GM12878 (cell line): ENCODE results near the gene MRPL18. TPM values are rescaled to one million over a fixed set of nuclear protein-coding genes. Genes with fewer than 3 reads are reported as not detected.

Experiments
- JUND ChIP-seq: IDR thresholded peaks from 2 replicates; pipeline ENCODE4 v1.6.1; 2012; ENCODE audit warnings: low read depth, mild to moderate bottlenecking, low read length, improper control_type of control experiment, moderate library complexity
- MEF2A ChIP-seq: IDR thresholded peaks from 2 replicates; pipeline ENCODE4 v1.6.1; 2011; ENCODE audit warnings: low read depth, mild to moderate bottlenecking, low read length, moderate library complexity; ENCODE audit not compliant: insufficient read depth
- NBN ChIP-seq: fragments of 450-650 bp; IDR thresholded peaks from 2 replicates; pipeline ENCODE4 v1.6.1; 2016
- TCF12 ChIP-seq: IDR thresholded peaks from 2 replicates; pipeline ENCODE4 v1.6.1; 2011; ENCODE audit warnings: low read depth, mild to moderate bottlenecking, low read length
- polyA plus RNA-seq, 11 experiments: library from polyadenylated mRNA; depleted of rRNA in 4 of 11; unstranded in 6 of 11; stranded (reverse) in 5 of 11; fragments of >200 nt; fragmentation: Nextera tagmentation in 4 of 11; fragmentation: Illumina TruSeq in 1 of 11; extraction: Ambion mirVana in 4 of 11; extraction: Trizol in 1 of 11; gene quantifications; 1 replicate in 1 of 11; 2 replicates in 10 of 11; pipeline versions ENCODE4 v1.2.1 to v1.2.3, GENCODE V29; 2011 to 2016; ENCODE audit warnings: inconsistent platforms in 2 of 11, missing spikeins in 2 of 11, low read depth in 1 of 11
- small RNA-seq: library from RNA; depleted of rRNA; stranded (forward); fragments of <200 nt; gene quantifications from one replicate; pipeline ENCODE3, GENCODE V24; 2014
- total RNA-seq, 4 experiments: library from RNA; depleted of rRNA in 3 of 4; stranded (reverse); fragments of >200 nt in 3 of 4; fragmentation: Illumina TruSeq in 1 of 4; extraction: Trizol in 1 of 4; gene quantifications; 2 replicates each; pipeline versions ENCODE4 v1.2.1 to v1.2.3, GENCODE V29; 2013 to 2021
- TF ChIP-seq, protein P1 (sequence below): fragments of 450-650 bp; IDR thresholded peaks from 2 replicates; pipeline ENCODE4 v1.6.1; 2016; ENCODE audit warnings: mild to moderate bottlenecking
- TF ChIP-seq, protein P2 (sequence below): IDR thresholded peaks from 2 replicates; pipeline ENCODE4 v1.6.1; 2011; ENCODE audit warnings: borderline replicate concordance, low read depth, mild to moderate bottlenecking, moderate library complexity, low read length; ENCODE audit not compliant: insufficient read depth, poor library complexity, severe bottlenecking
- TF ChIP-seq, protein P3 (sequence below): IDR thresholded peaks from 2 replicates; pipeline ENCODE4 v1.6.1; 2012; ENCODE audit warnings: low read depth, low read length, improper control_type of control experiment

Gene MRPL18
- total and polyA plus RNA-seq, 10 of the 15 experiments (the other 5 are each of a cell fraction or from before 2014, with no cell fraction given), result 68.5 to 203 (median 116) TPM

DNA sequence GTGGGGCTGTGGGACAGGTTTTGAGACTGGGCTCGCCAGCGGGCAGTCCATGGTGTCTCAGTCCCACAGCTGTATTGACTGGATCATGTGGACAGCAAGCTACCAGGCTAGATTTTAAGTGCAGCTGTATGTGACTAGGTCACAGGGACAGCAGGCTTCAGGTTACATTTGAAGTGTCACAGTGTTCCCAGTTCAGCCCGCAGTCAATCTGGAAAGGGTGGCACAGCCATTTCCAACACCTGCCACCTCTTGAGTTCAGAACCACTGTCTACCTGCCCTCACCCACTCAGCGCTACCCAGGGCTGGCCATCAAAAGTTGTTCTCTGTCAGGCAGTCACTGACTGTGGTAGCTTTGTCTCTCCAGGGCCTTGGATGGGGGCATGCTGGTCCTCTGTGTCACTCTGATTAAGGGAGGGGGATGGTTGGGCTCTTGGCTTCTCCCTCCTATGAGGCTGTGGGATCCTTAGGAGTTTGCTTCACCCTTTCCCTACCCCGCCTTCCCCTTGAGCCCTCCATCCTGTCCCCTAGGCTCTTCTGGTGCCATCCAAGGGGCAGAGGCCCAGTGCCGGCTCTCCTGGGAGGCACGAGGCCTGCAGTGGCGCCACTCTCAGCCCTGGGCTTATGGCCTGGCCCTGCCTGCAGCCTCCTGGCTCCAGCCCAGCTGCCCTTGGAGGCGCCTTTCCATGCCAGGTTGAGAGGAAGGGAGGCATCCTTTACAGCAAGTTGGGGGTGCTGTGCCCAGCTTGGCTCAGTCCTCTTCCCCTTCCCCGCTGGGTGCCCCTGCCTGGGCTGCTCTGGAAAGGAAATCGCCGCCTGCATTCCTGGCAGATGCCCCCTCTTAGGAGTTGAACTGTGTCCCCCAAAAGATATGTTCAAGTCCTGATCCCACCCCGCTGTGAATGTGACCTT, 54.7 kb downstream of the MRPL18 start (continued):
- TF ChIP-seq, protein P1, sequence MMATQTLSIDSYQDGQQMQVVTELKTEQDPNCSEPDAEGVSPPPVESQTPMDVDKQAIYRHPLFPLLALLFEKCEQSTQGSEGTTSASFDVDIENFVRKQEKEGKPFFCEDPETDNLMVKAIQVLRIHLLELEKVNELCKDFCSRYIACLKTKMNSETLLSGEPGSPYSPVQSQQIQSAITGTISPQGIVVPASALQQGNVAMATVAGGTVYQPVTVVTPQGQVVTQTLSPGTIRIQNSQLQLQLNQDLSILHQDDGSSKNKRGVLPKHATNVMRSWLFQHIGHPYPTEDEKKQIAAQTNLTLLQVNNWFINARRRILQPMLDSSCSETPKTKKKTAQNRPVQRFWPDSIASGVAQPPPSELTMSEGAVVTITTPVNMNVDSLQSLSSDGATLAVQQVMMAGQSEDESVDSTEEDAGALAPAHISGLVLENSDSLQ, result no peak
- TF ChIP-seq, protein P2, sequence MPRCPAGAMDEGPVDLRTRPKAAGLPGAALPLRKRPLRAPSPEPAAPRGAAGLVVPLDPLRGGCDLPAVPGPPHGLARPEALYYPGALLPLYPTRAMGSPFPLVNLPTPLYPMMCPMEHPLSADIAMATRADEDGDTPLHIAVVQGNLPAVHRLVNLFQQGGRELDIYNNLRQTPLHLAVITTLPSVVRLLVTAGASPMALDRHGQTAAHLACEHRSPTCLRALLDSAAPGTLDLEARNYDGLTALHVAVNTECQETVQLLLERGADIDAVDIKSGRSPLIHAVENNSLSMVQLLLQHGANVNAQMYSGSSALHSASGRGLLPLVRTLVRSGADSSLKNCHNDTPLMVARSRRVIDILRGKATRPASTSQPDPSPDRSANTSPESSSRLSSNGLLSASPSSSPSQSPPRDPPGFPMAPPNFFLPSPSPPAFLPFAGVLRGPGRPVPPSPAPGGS, result no peak
- TF ChIP-seq NBN, result no peak
- TF ChIP-seq, protein P3, sequence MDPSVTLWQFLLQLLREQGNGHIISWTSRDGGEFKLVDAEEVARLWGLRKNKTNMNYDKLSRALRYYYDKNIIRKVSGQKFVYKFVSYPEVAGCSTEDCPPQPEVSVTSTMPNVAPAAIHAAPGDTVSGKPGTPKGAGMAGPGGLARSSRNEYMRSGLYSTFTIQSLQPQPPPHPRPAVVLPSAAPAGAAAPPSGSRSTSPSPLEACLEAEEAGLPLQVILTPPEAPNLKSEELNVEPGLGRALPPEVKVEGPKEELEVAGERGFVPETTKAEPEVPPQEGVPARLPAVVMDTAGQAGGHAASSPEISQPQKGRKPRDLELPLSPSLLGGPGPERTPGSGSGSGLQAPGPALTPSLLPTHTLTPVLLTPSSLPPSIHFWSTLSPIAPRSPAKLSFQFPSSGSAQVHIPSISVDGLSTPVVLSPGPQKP, result no peak
- TF ChIP-seq TCF12, result no peak
- TF ChIP-seq MEF2A, result no peak
- no peak for TF ChIP-seq JUND

Small RNA genes lying within 50 kb of the gene (small RNA-seq; reads per million reads assigned to genes)
- 15.3 reads per million, percentile 97 among the genes with 10 or more reads in this experiment for gene SNORA20
- gene SNORA29, result not detected

Other genes with a start within 250 kb of the MRPL18 start
- gene SOD2, start 97.2 kb upstream of the MRPL18 start, total RNA-seq (2014; rRNA removed), result 39.8 and 40.5 TPM in 2 replicates
- 34.4 and 37.8 TPM in 2 replicates for gene SOD2, start 97.2 kb upstream of the MRPL18 start, total RNA-seq (2014; rRNA removed; fragmentation: Illumina TruSeq; extraction: Trizol)
- 46.4 and 50.5 TPM in 2 replicates for gene SOD2, start 97.2 kb upstream of the MRPL18 start, total RNA-seq (2021)
- gene SOD2, start 97.2 kb upstream of the MRPL18 start, polyA plus RNA-seq (2011; rRNA removed), result 42.3 and 43.8 TPM in 2 replicates
- gene SOD2, start 97.2 kb upstream of the MRPL18 start, polyA plus RNA-seq (2014; fragmentation: Illumina TruSeq; extraction: Trizol), result 33.3 and 44.2 TPM in 2 replicates
- gene SOD2, start 97.2 kb upstream of the MRPL18 start, polyA plus RNA-seq (2014; fragmentation: Nextera tagmentation; extraction: Ambion mirVana), result 10 to 100 TPM; 12.1 to 20.9 TPM
- 36.2 and 37.7 TPM in 2 replicates for gene SOD2, start 97.2 kb upstream of the MRPL18 start, polyA plus RNA-seq (2014; rRNA removed)
- 10 to 100 TPM; 48.6 to 55.8 TPM for gene SOD2, start 97.2 kb upstream of the MRPL18 start, polyA plus RNA-seq (2016; fragmentation: Nextera tagmentation; extraction: Ambion mirVana)
- 65.1 and 74.3 TPM in 2 replicates for gene WTAP, start 63.0 kb upstream of the MRPL18 start, total RNA-seq (2014; rRNA removed)
- gene WTAP, start 63.0 kb upstream of the MRPL18 start, total RNA-seq (2014; rRNA removed; fragmentation: Illumina TruSeq; extraction: Trizol), result 80.8 and 83.8 TPM in 2 replicates
- gene WTAP, start 63.0 kb upstream of the MRPL18 start, total RNA-seq (2021), result 73.0 and 79.0 TPM in 2 replicates
- 38.7 and 52.9 TPM in 2 replicates for gene WTAP, start 63.0 kb upstream of the MRPL18 start, polyA plus RNA-seq (2011; rRNA removed)
- 90.2 and 105 TPM in 2 replicates for gene WTAP, start 63.0 kb upstream of the MRPL18 start, polyA plus RNA-seq (2014; fragmentation: Illumina TruSeq; extraction: Trizol)
- 100 to 1,000 TPM; 102 to 132 TPM for gene WTAP, start 63.0 kb upstream of the MRPL18 start, polyA plus RNA-seq (2014; fragmentation: Nextera tagmentation; extraction: Ambion mirVana)
- gene WTAP, start 63.0 kb upstream of the MRPL18 start, polyA plus RNA-seq (2014; rRNA removed), result 46.7 and 52.0 TPM in 2 replicates
- 10 to 100 TPM; 82.3 to 95.7 TPM for gene WTAP, start 63.0 kb upstream of the MRPL18 start, polyA plus RNA-seq (2016; fragmentation: Nextera tagmentation; extraction: Ambion mirVana)
- 87.9 and 93.3 TPM in 2 replicates for gene ACAT2, start 28.4 kb upstream of the MRPL18 start, total RNA-seq (2014; rRNA removed)
- gene ACAT2, start 28.4 kb upstream of the MRPL18 start, total RNA-seq (2014; rRNA removed; fragmentation: Illumina TruSeq; extraction: Trizol), result 116 and 119 TPM in 2 replicates
- 128 and 139 TPM in 2 replicates for gene ACAT2, start 28.4 kb upstream of the MRPL18 start, total RNA-seq (2021)
- gene ACAT2, start 28.4 kb upstream of the MRPL18 start, polyA plus RNA-seq (2011; rRNA removed), result 227 and 257 TPM in 2 replicates
- gene ACAT2, start 28.4 kb upstream of the MRPL18 start, polyA plus RNA-seq (2014; fragmentation: Illumina TruSeq; extraction: Trizol), result 98.9 and 134 TPM in 2 replicates
- gene ACAT2, start 28.4 kb upstream of the MRPL18 start, polyA plus RNA-seq (2014; fragmentation: Nextera tagmentation; extraction: Ambion mirVana), result 100 to 1,000 TPM; 249 to 257 TPM
- gene ACAT2, start 28.4 kb upstream of the MRPL18 start, polyA plus RNA-seq (2014; rRNA removed), result 93.4 and 105 TPM in 2 replicates
- gene ACAT2, start 28.4 kb upstream of the MRPL18 start, polyA plus RNA-seq (2016; fragmentation: Nextera tagmentation; extraction: Ambion mirVana), result 100 to 1,000 TPM; 137 to 150 TPM
- 347 and 350 TPM in 2 replicates for gene TCP1, start 865 bp upstream of the MRPL18 start, total RNA-seq (2014; rRNA removed)
- 329 and 350 TPM in 2 replicates for gene TCP1, start 865 bp upstream of the MRPL18 start, total RNA-seq (2014; rRNA removed; fragmentation: Illumina TruSeq; extraction: Trizol)
- 306 and 317 TPM in 2 replicates for gene TCP1, start 865 bp upstream of the MRPL18 start, total RNA-seq (2021)
- gene TCP1, start 865 bp upstream of the MRPL18 start, polyA plus RNA-seq (2011; rRNA removed), result 133 and 194 TPM in 2 replicates
- 294 and 401 TPM in 2 replicates for gene TCP1, start 865 bp upstream of the MRPL18 start, polyA plus RNA-seq (2014; fragmentation: Illumina TruSeq; extraction: Trizol)
- 100 to 1,000 TPM; 201 to 241 TPM for gene TCP1, start 865 bp upstream of the MRPL18 start, polyA plus RNA-seq (2014; fragmentation: Nextera tagmentation; extraction: Ambion mirVana)
- 170 and 172 TPM in 2 replicates for gene TCP1, start 865 bp upstream of the MRPL18 start, polyA plus RNA-seq (2014; rRNA removed)
- 100 to 1,000 TPM; 452 to 457 TPM for gene TCP1, start 865 bp upstream of the MRPL18 start, polyA plus RNA-seq (2016; fragmentation: Nextera tagmentation; extraction: Ambion mirVana)
- gene PNLDC1, start 9.8 kb downstream of the MRPL18 start, total RNA-seq (2014; rRNA removed), result 0.38 TPM in 1 of 2 replicates, not detected in the other
- 0.09 TPM in 1 of 2 replicates, not detected in the other for gene PNLDC1, start 9.8 kb downstream of the MRPL18 start, total RNA-seq (2014; rRNA removed; fragmentation: Illumina TruSeq; extraction: Trizol)
- 0.19 TPM in 1 of 2 replicates, not detected in the other for gene PNLDC1, start 9.8 kb downstream of the MRPL18 start, total RNA-seq (2021)
- 0.07 and 0.08 TPM in 2 replicates for gene PNLDC1, start 9.8 kb downstream of the MRPL18 start, polyA plus RNA-seq (2011; rRNA removed)
- gene PNLDC1, start 9.8 kb downstream of the MRPL18 start, polyA plus RNA-seq (2014; fragmentation: Illumina TruSeq; extraction: Trizol), result 0.07 TPM in 1 of 2 replicates, not detected in the other
- gene PNLDC1, start 9.8 kb downstream of the MRPL18 start, polyA plus RNA-seq (2014; fragmentation: Nextera tagmentation; extraction: Ambion mirVana), result under 1 TPM; 0.09 to 0.16 TPM
- gene PNLDC1, start 9.8 kb downstream of the MRPL18 start, polyA plus RNA-seq (2014; rRNA removed), result 0.06 and 0.16 TPM in 2 replicates
- under 1 TPM; 0.09 to 0.25 TPM for gene PNLDC1, start 9.8 kb downstream of the MRPL18 start, polyA plus RNA-seq (2016; fragmentation: Nextera tagmentation; extraction: Ambion mirVana)
- gene MAS1, start 100.5 kb downstream of the MRPL18 start, total RNA-seq (2014; rRNA removed), result under 0.01 TPM in 1 of 2 replicates, not detected in the other
- not detected in 2 replicates for gene MAS1, start 100.5 kb downstream of the MRPL18 start, total RNA-seq (2014; rRNA removed; fragmentation: Illumina TruSeq; extraction: Trizol)
- not detected in 2 replicates for gene MAS1, start 100.5 kb downstream of the MRPL18 start, total RNA-seq (2021)
- 0.07 and 0.08 TPM in 2 replicates for gene MAS1, start 100.5 kb downstream of the MRPL18 start, polyA plus RNA-seq (2011; rRNA removed)
- 0.02 TPM in 1 of 2 replicates, not detected in the other for gene MAS1, start 100.5 kb downstream of the MRPL18 start, polyA plus RNA-seq (2014; fragmentation: Illumina TruSeq; extraction: Trizol)
- not detected for gene MAS1, start 100.5 kb downstream of the MRPL18 start, polyA plus RNA-seq (2014; fragmentation: Nextera tagmentation; extraction: Ambion mirVana)
- gene MAS1, start 100.5 kb downstream of the MRPL18 start, polyA plus RNA-seq (2014; rRNA removed), result 0.01 TPM in 1 of 2 replicates, not detected in the other
- gene MAS1, start 100.5 kb downstream of the MRPL18 start, polyA plus RNA-seq (2016; fragmentation: Nextera tagmentation; extraction: Ambion mirVana), result not detected
- gene IGF2R, start 178.6 kb downstream of the MRPL18 start, total RNA-seq (2014; rRNA removed), result 20.7 and 21.9 TPM in 2 replicates
- gene IGF2R, start 178.6 kb downstream of the MRPL18 start, total RNA-seq (2014; rRNA removed; fragmentation: Illumina TruSeq; extraction: Trizol), result 15.2 and 16.2 TPM in 2 replicates
- 36.6 and 40.1 TPM in 2 replicates for gene IGF2R, start 178.6 kb downstream of the MRPL18 start, total RNA-seq (2021)
- 15.1 and 18.5 TPM in 2 replicates for gene IGF2R, start 178.6 kb downstream of the MRPL18 start, polyA plus RNA-seq (2011; rRNA removed)
- gene IGF2R, start 178.6 kb downstream of the MRPL18 start, polyA plus RNA-seq (2014; fragmentation: Illumina TruSeq; extraction: Trizol), result 27.0 and 29.2 TPM in 2 replicates
- 1 to 10 TPM in 1 of 2 experiments, under 1 TPM in 1; 1.00 to 1.5 TPM for gene IGF2R, start 178.6 kb downstream of the MRPL18 start, polyA plus RNA-seq (2014; fragmentation: Nextera tagmentation; extraction: Ambion mirVana)
- 17.3 and 20.1 TPM in 2 replicates for gene IGF2R, start 178.6 kb downstream of the MRPL18 start, polyA plus RNA-seq (2014; rRNA removed)
- 1 to 10 TPM; 4.2 to 5.1 TPM for gene IGF2R, start 178.6 kb downstream of the MRPL18 start, polyA plus RNA-seq (2016; fragmentation: Nextera tagmentation; extraction: Ambion mirVana)